ENCODE data around the gene KSR1. TPM values are rescaled to one million over a fixed set of nuclear protein-coding genes. Genes with fewer than 3 reads are reported as not detected.

Gene KSR1
- total and polyA plus RNA-seq, 9 of the 15 experiments (the other 6 are each of a cell fraction or from before 2014, with no cell fraction given), result 1.4 to 51.7 (median 18.4) TPM

DNA sequence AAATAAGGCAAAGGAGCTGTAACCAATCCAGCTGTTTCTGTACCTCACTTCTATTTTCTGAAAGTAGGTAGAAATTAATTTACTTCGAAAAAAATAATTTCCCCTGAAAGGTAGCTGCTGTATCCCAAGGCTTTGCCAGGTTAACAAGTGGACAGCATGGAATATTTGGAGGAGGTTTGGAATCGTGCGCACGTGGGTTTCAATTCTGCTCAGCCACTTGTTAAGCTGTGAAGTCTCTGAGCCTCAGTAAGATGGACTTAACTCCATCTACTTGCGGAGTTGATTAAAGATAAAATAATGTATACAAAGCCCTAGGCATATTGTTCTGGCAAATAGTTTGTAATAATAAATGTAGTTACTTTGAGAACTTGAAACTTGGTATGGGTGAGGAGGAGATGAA, 117.3 kb downstream of the KSR1 start:
- peaks cover 97% of the 10 kb centered on the region for H3K79me2 ChIP-seq (ENCODE audit: control insufficient read depth, insufficient read depth, low read length)
- H2AFZ ChIP-seq (ENCODE audit: low read depth, low read length), result 0 out of 2 replicates have a peak overlapping the region, but pooled peaks have one; percentile 2
- CTCF ChIA-PET (ENCODE audit: low intra/inter-chr PET ratio), result no interaction called here
- H3K27ac ChIP-seq (ENCODE audit: extremely low read depth, low read depth, low read length), result peak overlapping the region; percentile 92
- intact Hi-C loops (cut with micrococcal nuclease) (loop anchor here (10.0 kb wide), 3 partner anchors 79 to 489 kb away; no protein-coding TSS in a partner anchor), in situ Hi-C loops (cut with MboI) (no loop called here)
- 4% methylated on average over 5 of the region's 5 CpGs for WGBS (ENCODE audit: insufficient coverage, low coverage, missing lambda C conversion rate)
- no peak for ATAC-seq
- peak overlapping the region; percentile 78 for H3K4me2 ChIP-seq (ENCODE audit: insufficient read depth, low read length)
- POLR2A ChIA-PET, result interaction anchor here (0.6 to 2.2 kb wide), 8 partner anchors 13 to 279 kb away, joined by 3 to 7 read pairs (median 4); partner anchors contain the start of genes KSR1 and WSB1
- no peaks in the 10 kb centered on the region for H4K20me1 ChIP-seq (replicated peaks; ENCODE audit: control insufficient read depth, insufficient read depth, low read length)
- DNase-seq (ENCODE audit: extremely low read depth in 1 of 4, low spot score in 3 of 4), result no peak
- no peaks in the 10 kb centered on the region for H3K9me3 ChIP-seq (replicated peaks; ENCODE audit: control insufficient read depth, insufficient read depth, low read depth, low read length)
- H3K9me1 ChIP-seq (ENCODE audit: control insufficient read depth, insufficient read depth, low read length), result peaks cover 4% of the 10 kb centered on the region
- BruUV-seq (replicated peaks), result no TSS peak
- H3K27me3 ChIP-seq (ENCODE audit: control insufficient read depth in 2 of 2, insufficient read depth in 2 of 2, low read length in 2 of 2), result no peaks in the 10 kb centered on the region
- H3K4me3 ChIP-seq, result no peak overlapping the region
- H3K9ac ChIP-seq (ENCODE audit: insufficient read depth in 1 of 2, low read depth in 2 of 2, low read length in 2 of 2), result peak overlapping the region in 1 of 2 experiments; percentile 80; a peak in 2 of 4 replicates
- peaks cover 68 to 99% of the 10 kb centered on the region in 2 experiments for H3K4me1 ChIP-seq (replicated peaks in 1 of 2; ENCODE audit: control insufficient read depth in 2 of 2, insufficient read depth in 2 of 2, low read length in 2 of 2)
- peaks cover 16% of the 10 kb centered on the region; the same call in 2 of the 3 replicates for H3K36me3 ChIP-seq (ENCODE audit: control insufficient read depth, insufficient read depth, low read length)
- no peak for FAIRE-seq
- TF ChIP-seq SOX6 (IDR thresholded peaks at IDR 0.05) (no peak), NR2C1 (IDR thresholded peaks at IDR 0.05) (no peak), NR2C1 (tag; IDR thresholded peaks at IDR 0.05) (no peak), KDM1A (IDR thresholded peaks at IDR 0.05) (no peak), PHF20 (IDR thresholded peaks at IDR 0.05; ENCODE audit: partially characterized antibody) (no peak)
- TF ChIP-seq, protein P1, sequence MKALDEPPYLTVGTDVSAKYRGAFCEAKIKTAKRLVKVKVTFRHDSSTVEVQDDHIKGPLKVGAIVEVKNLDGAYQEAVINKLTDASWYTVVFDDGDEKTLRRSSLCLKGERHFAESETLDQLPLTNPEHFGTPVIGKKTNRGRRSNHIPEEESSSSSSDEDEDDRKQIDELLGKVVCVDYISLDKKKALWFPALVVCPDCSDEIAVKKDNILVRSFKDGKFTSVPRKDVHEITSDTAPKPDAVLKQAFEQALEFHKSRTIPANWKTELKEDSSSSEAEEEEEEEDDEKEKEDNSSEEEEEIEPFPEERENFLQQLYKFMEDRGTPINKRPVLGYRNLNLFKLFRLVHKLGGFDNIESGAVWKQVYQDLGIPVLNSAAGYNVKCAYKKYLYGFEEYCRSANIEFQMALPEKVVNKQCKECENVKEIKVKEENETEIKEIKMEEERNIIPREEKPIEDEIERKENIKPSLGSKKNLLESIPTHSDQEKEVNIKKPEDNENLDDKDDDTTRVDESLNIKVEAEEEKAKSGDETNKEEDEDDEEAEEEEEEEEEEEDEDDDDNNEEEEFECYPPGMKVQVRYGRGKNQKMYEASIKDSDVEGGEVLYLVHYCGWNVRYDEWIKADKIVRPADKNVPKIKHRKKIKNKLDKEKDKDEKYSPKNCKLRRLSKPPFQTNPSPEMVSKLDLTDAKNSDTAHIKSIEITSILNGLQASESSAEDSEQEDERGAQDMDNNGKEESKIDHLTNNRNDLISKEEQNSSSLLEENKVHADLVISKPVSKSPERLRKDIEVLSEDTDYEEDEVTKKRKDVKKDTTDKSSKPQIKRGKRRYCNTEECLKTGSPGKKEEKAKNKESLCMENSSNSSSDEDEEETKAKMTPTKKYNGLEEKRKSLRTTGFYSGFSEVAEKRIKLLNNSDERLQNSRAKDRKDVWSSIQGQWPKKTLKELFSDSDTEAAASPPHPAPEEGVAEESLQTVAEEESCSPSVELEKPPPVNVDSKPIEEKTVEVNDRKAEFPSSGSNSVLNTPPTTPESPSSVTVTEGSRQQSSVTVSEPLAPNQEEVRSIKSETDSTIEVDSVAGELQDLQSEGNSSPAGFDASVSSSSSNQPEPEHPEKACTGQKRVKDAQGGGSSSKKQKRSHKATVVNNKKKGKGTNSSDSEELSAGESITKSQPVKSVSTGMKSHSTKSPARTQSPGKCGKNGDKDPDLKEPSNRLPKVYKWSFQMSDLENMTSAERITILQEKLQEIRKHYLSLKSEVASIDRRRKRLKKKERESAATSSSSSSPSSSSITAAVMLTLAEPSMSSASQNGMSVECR (CRISPR knock-in tag; IDR thresholded peaks at IDR 0.05), result no peak
- TF ChIP-seq, protein P2, sequence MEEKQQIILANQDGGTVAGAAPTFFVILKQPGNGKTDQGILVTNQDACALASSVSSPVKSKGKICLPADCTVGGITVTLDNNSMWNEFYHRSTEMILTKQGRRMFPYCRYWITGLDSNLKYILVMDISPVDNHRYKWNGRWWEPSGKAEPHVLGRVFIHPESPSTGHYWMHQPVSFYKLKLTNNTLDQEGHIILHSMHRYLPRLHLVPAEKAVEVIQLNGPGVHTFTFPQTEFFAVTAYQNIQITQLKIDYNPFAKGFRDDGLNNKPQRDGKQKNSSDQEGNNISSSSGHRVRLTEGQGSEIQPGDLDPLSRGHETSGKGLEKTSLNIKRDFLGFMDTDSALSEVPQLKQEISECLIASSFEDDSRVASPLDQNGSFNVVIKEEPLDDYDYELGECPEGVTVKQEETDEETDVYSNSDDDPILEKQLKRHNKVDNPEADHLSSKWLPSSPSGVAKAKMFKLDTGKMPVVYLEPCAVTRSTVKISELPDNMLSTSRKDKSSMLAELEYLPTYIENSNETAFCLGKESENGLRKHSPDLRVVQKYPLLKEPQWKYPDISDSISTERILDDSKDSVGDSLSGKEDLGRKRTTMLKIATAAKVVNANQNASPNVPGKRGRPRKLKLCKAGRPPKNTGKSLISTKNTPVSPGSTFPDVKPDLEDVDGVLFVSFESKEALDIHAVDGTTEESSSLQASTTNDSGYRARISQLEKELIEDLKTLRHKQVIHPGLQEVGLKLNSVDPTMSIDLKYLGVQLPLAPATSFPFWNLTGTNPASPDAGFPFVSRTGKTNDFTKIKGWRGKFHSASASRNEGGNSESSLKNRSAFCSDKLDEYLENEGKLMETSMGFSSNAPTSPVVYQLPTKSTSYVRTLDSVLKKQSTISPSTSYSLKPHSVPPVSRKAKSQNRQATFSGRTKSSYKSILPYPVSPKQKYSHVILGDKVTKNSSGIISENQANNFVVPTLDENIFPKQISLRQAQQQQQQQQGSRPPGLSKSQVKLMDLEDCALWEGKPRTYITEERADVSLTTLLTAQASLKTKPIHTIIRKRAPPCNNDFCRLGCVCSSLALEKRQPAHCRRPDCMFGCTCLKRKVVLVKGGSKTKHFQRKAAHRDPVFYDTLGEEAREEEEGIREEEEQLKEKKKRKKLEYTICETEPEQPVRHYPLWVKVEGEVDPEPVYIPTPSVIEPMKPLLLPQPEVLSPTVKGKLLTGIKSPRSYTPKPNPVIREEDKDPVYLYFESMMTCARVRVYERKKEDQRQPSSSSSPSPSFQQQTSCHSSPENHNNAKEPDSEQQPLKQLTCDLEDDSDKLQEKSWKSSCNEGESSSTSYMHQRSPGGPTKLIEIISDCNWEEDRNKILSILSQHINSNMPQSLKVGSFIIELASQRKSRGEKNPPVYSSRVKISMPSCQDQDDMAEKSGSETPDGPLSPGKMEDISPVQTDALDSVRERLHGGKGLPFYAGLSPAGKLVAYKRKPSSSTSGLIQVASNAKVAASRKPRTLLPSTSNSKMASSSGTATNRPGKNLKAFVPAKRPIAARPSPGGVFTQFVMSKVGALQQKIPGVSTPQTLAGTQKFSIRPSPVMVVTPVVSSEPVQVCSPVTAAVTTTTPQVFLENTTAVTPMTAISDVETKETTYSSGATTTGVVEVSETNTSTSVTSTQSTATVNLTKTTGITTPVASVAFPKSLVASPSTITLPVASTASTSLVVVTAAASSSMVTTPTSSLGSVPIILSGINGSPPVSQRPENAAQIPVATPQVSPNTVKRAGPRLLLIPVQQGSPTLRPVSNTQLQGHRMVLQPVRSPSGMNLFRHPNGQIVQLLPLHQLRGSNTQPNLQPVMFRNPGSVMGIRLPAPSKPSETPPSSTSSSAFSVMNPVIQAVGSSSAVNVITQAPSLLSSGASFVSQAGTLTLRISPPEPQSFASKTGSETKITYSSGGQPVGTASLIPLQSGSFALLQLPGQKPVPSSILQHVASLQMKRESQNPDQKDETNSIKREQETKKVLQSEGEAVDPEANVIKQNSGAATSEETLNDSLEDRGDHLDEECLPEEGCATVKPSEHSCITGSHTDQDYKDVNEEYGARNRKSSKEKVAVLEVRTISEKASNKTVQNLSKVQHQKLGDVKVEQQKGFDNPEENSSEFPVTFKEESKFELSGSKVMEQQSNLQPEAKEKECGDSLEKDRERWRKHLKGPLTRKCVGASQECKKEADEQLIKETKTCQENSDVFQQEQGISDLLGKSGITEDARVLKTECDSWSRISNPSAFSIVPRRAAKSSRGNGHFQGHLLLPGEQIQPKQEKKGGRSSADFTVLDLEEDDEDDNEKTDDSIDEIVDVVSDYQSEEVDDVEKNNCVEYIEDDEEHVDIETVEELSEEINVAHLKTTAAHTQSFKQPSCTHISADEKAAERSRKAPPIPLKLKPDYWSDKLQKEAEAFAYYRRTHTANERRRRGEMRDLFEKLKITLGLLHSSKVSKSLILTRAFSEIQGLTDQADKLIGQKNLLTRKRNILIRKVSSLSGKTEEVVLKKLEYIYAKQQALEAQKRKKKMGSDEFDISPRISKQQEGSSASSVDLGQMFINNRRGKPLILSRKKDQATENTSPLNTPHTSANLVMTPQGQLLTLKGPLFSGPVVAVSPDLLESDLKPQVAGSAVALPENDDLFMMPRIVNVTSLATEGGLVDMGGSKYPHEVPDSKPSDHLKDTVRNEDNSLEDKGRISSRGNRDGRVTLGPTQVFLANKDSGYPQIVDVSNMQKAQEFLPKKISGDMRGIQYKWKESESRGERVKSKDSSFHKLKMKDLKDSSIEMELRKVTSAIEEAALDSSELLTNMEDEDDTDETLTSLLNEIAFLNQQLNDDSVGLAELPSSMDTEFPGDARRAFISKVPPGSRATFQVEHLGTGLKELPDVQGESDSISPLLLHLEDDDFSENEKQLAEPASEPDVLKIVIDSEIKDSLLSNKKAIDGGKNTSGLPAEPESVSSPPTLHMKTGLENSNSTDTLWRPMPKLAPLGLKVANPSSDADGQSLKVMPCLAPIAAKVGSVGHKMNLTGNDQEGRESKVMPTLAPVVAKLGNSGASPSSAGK (IDR thresholded peaks at IDR 0.05), result peak; percentile 77
